ENCODE measurements around the gene TREML4. TPM values are rescaled to one million over a fixed set of nuclear protein-coding genes. Genes with fewer than 3 reads are reported as not detected.

The TREML4 gene
- total RNA-seq, 2 donors from 2014 or later, result not detected

- Mint-ChIP-seq H3K4me3 (no peak within 1 kb of the TSS), H3K27ac (no peak within 1 kb of the TSS), H3K4me1 (peaks cover 4% of the 10 kb centered on the region), H3K36me3 (ENCODE audit: low read depth) (no peaks in the 10 kb centered on the region), H3K9me3 (no peaks in the 10 kb centered on the region), H3K27me3 (ENCODE audit: insufficient read depth) (peaks cover 20% of the 10 kb centered on the region)
- H3K9ac ChIP-seq (ENCODE audit: extremely low read depth, low read length, poor library complexity, severe bottlenecking), result no peak within 1 kb of the TSS
- no peaks in the 10 kb centered on the region for H3K9me3 ChIP-seq (ENCODE audit: control insufficient read depth, low read length)
- H3K4me3 ChIP-seq (ENCODE audit: low read length), result no peak within 1 kb of the TSS
- TF ChIP-seq CTCF (conservative IDR thresholded peaks at IDR 0.05), result no peak
- 92 to 100% methylated on average over 2 to 8 of the region's 8 CpGs for WGBS, 2 experiments (ENCODE audit: insufficient coverage in 1 of 2, insufficient read length in 1 of 2)
- H3K27me3 ChIP-seq (ENCODE audit: control insufficient read depth, insufficient read depth, low read length, poor library complexity, severe bottlenecking), result no peaks in the 10 kb centered on the region
- no peak within 1 kb of the TSS for H3K27ac ChIP-seq (ENCODE audit: low read depth, low read length)
- no peaks in the 10 kb centered on the region for H3K36me3 ChIP-seq (ENCODE audit: control insufficient read depth, insufficient read depth, low read length)
- H3K4me1 ChIP-seq (ENCODE audit: control insufficient read depth, insufficient read depth, low read length), result no peaks in the 10 kb centered on the region
- no peak for DNase-seq
These were observed 58.6 kb downstream of the TREML4 start, which contains the start of gene TREM1 for GRCh38 chr6:41286544-41287346. TREM1 (minus strand) TSS chr6:41286682; CDS start chr6:41286655, 27 bp downstream.

GRCh38 chr6:41288030-41288753, 60.0 kb downstream of the TREML4 start:
- no peak overlapping the region for H3K27ac Mint-ChIP-seq

More at GRCh38 chr6:41288030-41288753, 60.0 kb downstream of the TREML4 start:
- peak overlapping the region; percentile 51 for H3K27ac ChIP-seq (ENCODE audit: low read depth, low read length)
- no peak for TF ChIP-seq CTCF (conservative IDR thresholded peaks at IDR 0.05)
- H3K4me1 Mint-ChIP-seq, result peaks cover 4% of the 10 kb centered on the region
- no peaks in the 10 kb centered on the region for H3K27me3 ChIP-seq (ENCODE audit: control insufficient read depth, insufficient read depth, low read length, poor library complexity, severe bottlenecking)
- no peaks in the 10 kb centered on the region for H3K9me3 ChIP-seq (ENCODE audit: control insufficient read depth, low read length)
- H3K9me3 Mint-ChIP-seq, result no peaks in the 10 kb centered on the region
- H3K4me1 ChIP-seq (ENCODE audit: control insufficient read depth, insufficient read depth, low read length), result no peaks in the 10 kb centered on the region
- no peak overlapping the region for H3K4me3 ChIP-seq (ENCODE audit: low read length)
- no peak overlapping the region for H3K9ac ChIP-seq (ENCODE audit: extremely low read depth, low read length, poor library complexity, severe bottlenecking)
- H3K4me3 Mint-ChIP-seq, result no peak overlapping the region
- H3K36me3 ChIP-seq (ENCODE audit: control insufficient read depth, insufficient read depth, low read length), result no peaks in the 10 kb centered on the region
- no peak for DNase-seq
- H3K27me3 Mint-ChIP-seq (ENCODE audit: insufficient read depth), result peaks cover 11% of the 10 kb centered on the region
- H3K36me3 Mint-ChIP-seq (ENCODE audit: low read depth), result no peaks in the 10 kb centered on the region
- 83 to 91% methylated on average over 4 to 6 of the region's 6 CpGs for WGBS, 2 experiments (ENCODE audit: insufficient coverage in 1 of 2, insufficient read length in 1 of 2)

Other genes starting within 250 kb of the TREML4 start
- gene UNC5CL, start 189.1 kb upstream of the TREML4 start, total RNA-seq, result 1 to 10 TPM; 3.8 to 4.7 TPM
- not detected for gene TSPO2, start 185.9 kb upstream of the TREML4 start, total RNA-seq
- under 1 TPM in 1 of 2 donors, not detected in 1; 0.31 TPM for gene APOBEC2, start 175.1 kb upstream of the TREML4 start, total RNA-seq
- gene OARD1, start 156.0 kb upstream of the TREML4 start, total RNA-seq, result 10 to 100 TPM; 33.8 to 40.7 TPM
- 10 to 100 TPM; 44.8 to 45.8 TPM for gene NFYA, start 155.4 kb upstream of the TREML4 start, total RNA-seq
- under 1 TPM; 0.31 to 0.53 TPM for gene TREML1, start 74.0 kb upstream of the TREML4 start, total RNA-seq
- gene TREM2, start 65.2 kb upstream of the TREML4 start, total RNA-seq, result not detected
- gene TREML2, start 27.2 kb upstream of the TREML4 start, total RNA-seq, result not detected
- not detected for gene TREM1, start 58.3 kb downstream of the TREML4 start, total RNA-seq
- gene NCR2, start 107.3 kb downstream of the TREML4 start, total RNA-seq, result not detected

Data from endodermal cell (in vitro differentiated cells).